Lower leg skin (tissue), 4 donors: ENCODE measurements around the gene MAP4K2. TPM values are rescaled to one million over a fixed set of nuclear protein-coding genes. Genes with fewer than 3 reads are reported as not detected.

Experiments used
- DNase-seq, 2 donors: peaks; one replicate each; pipeline ENCODE4 v3.0.0-alpha.2; 2019; ENCODE audit warnings: low spot score in 2 of 2
- H3K4me3 ChIP-seq: fragments of 200-600 bp; sonication (generic); 2 replicates; pipeline ENCODE4 v1.5.1; 2017; ENCODE audit warnings: mild to moderate bottlenecking, low read depth; ENCODE audit not compliant: poor library complexity, severe bottlenecking
- CTCF ChIP-seq, 3 donors: fragments of 450-650 bp; IDR thresholded peaks; one replicate each; pipeline ENCODE4 v1.5.1; 2016; ENCODE audit warnings: antibody characterized with exemption in 3 of 3, mild to moderate bottlenecking in 3 of 3, moderate library complexity in 2 of 3
- POLR2A ChIP-seq, 2 donors: fragments of 450-650 bp; IDR thresholded peaks; one replicate each; pipeline ENCODE4 v1.6.1; 2016 to 2017; ENCODE audit warnings: antibody characterized with exemption in 2 of 2, mild to moderate bottlenecking in 1 of 2, moderate library complexity in 1 of 2
- WGBS, 2 donors: methylation state at CpG; one replicate each; pipeline ENCODE4 v1.1.5; 2018; 5-methylcytosine and 5-hydroxymethylcytosine counted together
- intact Hi-C: fragments of 100-400 bp; cut with DNase I; formaldehyde crosslinking; loops from one replicate; pipeline ENCODE4 v1.15.0; 2023; ENCODE audit warnings: low total_unique reads
- total RNA-seq, 4 donors: library from RNA; depleted of rRNA; stranded (reverse); fragments of >200 nt; gene quantifications; one replicate each; pipeline ENCODE4 v1.1.0, GENCODE V29; 2016

Gene MAP4K2
- total RNA-seq, 4 donors from 2014 or later, result 9.3 to 29.8 (median 19.5) TPM

- no peak overlapping the region for H3K4me3 ChIP-seq
- WGBS, 2 donors, result 88 to 94% methylated on average over 11 of the region's 11 CpGs
- intact Hi-C loops, result no loop called here
- DNase-seq, result no peak
- no peak for TF ChIP-seq POLR2A (IDR thresholded peaks at IDR 0.05)
- no peak for TF ChIP-seq CTCF (IDR thresholded peaks at IDR 0.05)
Measured at GRCh38 chr11:64766881-64767280, 36.1 kb downstream of the MAP4K2 start.

- WGBS, 2 donors, result 91 to 93% methylated on average over 30 to 42 of the region's 42 CpGs
- no peak overlapping the region for H3K4me3 ChIP-seq
- TF ChIP-seq CTCF (IDR thresholded peaks at IDR 0.05) (no peak), POLR2A (IDR thresholded peaks at IDR 0.05) (no peak)
- intact Hi-C loops, result no loop called here
- DNase-seq, result peak in 1 of 2 donors; percentile 76
Measured at GRCh38 chr11:64765851-64766665, 37.0 kb downstream of the MAP4K2 start.

DNA sequence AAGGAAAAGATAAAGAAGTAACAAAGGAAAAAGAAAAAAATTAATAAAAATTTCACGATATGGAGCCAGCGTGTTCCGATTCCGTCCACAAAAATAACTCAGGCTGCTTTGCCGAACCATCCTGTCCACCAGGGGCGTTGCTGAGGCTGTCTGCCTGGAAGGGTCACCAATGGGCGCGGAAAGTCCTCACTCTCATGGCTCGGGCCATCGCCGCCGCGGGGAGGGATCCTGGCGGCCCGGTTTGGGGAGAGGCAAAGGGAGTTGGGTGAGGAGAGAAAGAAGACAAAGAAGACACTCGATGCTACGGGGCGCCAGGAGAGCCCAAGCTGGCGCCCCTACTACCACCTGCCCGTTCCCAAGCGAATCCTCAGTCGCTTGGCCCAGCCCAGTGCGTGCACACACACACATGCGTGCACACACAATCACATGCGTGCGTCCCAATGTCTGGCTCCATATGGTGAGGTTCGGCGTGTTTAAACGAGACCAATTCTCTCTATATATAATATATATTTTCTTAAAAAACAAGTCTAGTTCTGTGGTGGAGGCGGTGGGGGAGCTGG lies 37.6 kb downstream of the MAP4K2 start:
- TF ChIP-seq POLR2A (IDR thresholded peaks at IDR 0.05) (no peak), CTCF (IDR thresholded peaks at IDR 0.05) (no peak)
- 88 to 90% methylated on average over 30 of the region's 30 CpGs for WGBS, 2 donors
- no peak overlapping the region for H3K4me3 ChIP-seq
- peak in 1 of 2 donors; percentile 83 for DNase-seq
- intact Hi-C loops, result no loop called here

GRCh38 chr11:64764753-64765152 lies 38.3 kb downstream of the MAP4K2 start:
- 74 to 81% methylated on average over 8 of the region's 8 CpGs for WGBS, 2 donors
- TF ChIP-seq POLR2A (IDR thresholded peaks at IDR 0.05) (no peak), CTCF (IDR thresholded peaks at IDR 0.05) (no peak)
- intact Hi-C loops, result no loop called here
- DNase-seq, result no peak
- no peak overlapping the region for H3K4me3 ChIP-seq

- no peak for TF ChIP-seq CTCF (IDR thresholded peaks at IDR 0.05)
- no peak for TF ChIP-seq POLR2A (IDR thresholded peaks at IDR 0.05)
- 69% methylated on average over 11 of the region's 11 CpGs for WGBS, 2 donors
- H3K4me3 ChIP-seq, result no peak overlapping the region
- no peak for DNase-seq
- intact Hi-C loops, result no loop called here
Measured at GRCh38 chr11:64764040-64764611, 38.9 kb downstream of the MAP4K2 start.
